AG04449 (cell line): ENCODE results near the gene ABCC6.
"Not testable (repeated sequence)": the region's sequence is repeated elsewhere in the genome, so short reads cannot be mapped to it uniquely, and the experiment has no call there.

Experiments used
- CTCF ChIA-PET: fragments of 350-600 bp; formaldehyde crosslinking; extraction: SDS; loops from one replicate; lab custom pipeline; 2021; ENCODE audit warnings: antibody characterized with exemption; lab: Yijun Ruan, JAX
- POLR2A ChIA-PET: fragments of 400-600, 350-600 bp; formaldehyde crosslinking; extraction: SDS; loops from one replicate; lab custom pipeline; 2020; ENCODE audit warnings: antibody characterized with exemption, inconsistent platforms; lab: Yijun Ruan, JAX
- DNase-seq: peaks from one replicate; pipeline ENCODE4 v3.0.0-alpha.2; 2010; ENCODE audit warnings: low read depth, low spot score
- H3K4me3 ChIP-seq: 2 replicates; pipeline ENCODE4 v1.5.1; 2011; ENCODE audit warnings: low read depth, mild to moderate bottlenecking, control low read depth, low read length
- CTCF ChIP-seq: IDR thresholded peaks from one replicate; pipeline ENCODE4 v1.5.1; 2011; ENCODE audit warnings: mild to moderate bottlenecking, moderate library complexity, low read length, control low read depth, inconsistent platforms; ENCODE audit not compliant: insufficient read depth; ENCODE audit errors: missing control alignments

The ABCC6 gene

GRCh38 chr16:16162591-16162990 lies 60.7 kb downstream of the ABCC6 start:
- ChIA-PET POLR2A (no interaction called here), CTCF (interaction anchor here (2.2 kb wide), 1 partner anchor 25 kb away, joined by 11 read pairs; no protein-coding TSS in a partner anchor)
- no peak for TF ChIP-seq CTCF
- H3K4me3 ChIP-seq = no peak overlapping the region
- no peak for DNase-seq

GRCh38 chr16:16161840-16162239 lies 61.5 kb downstream of the ABCC6 start:
- H3K4me3 ChIP-seq, CTCF ChIA-PET, DNase-seq, POLR2A ChIA-PET: not testable (repeated sequence)

- POLR2A ChIA-PET = no interaction called here
- no peak for TF ChIP-seq CTCF
- no peak for DNase-seq
- no peak overlapping the region for H3K4me3 ChIP-seq
- CTCF ChIA-PET = no interaction called here
Measured at GRCh38 chr16:16161319-16161718, 62.0 kb downstream of the ABCC6 start.

GRCh38 chr16:16159662-16160061 lies 63.6 kb downstream of the ABCC6 start:
- ChIA-PET POLR2A (no interaction called here), CTCF (interaction anchor here (0.6 kb wide), 1 partner anchor 32 kb away, joined by 4 read pairs; no protein-coding TSS in a partner anchor)
- H3K4me3 ChIP-seq = no peak overlapping the region
- no peak for DNase-seq
- TF ChIP-seq CTCF = no peak

- POLR2A ChIA-PET = no interaction called here
- CTCF ChIA-PET = no interaction called here
Measured at GRCh38 chr16:16158741-16159374, 64.4 kb downstream of the ABCC6 start.

DNA sequence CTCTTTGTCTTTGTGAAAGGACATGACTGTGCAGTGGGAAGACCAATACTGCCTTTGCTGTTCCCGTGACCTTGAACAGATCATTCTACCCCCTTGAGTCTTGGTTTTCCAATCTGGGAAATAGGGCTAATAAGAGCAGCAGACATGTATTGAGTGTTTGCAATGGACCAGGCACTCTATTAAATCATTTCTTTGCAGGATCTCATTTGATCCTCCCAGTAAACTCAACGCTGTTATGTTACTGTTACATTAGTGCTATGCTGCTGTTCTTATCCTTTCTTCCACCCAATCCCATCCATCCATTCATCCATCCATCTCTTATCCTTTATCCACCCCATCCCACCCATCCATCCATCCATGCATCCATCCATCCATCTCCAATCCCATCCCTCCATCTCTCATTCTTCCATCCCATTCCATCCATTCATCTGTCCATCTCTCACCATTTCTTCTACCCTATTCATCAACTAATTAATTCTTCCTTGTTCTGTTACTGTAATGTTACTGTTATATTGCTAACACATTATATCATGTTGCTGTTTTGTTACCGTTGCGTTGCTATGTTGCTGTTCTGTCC lies 65.1 kb downstream of the ABCC6 start:
- ChIA-PET POLR2A (no interaction called here), CTCF (interaction anchor here (1.4 kb wide), 1 partner anchor 31 kb away, joined by 3 read pairs; no protein-coding TSS in a partner anchor)
- DNase-seq = no peak
- no peak for TF ChIP-seq CTCF
- H3K4me3 ChIP-seq = no peak overlapping the region

More at GRCh38 chr16:16158741-16159374, 64.4 kb downstream of the ABCC6 start:
- DNase-seq = no peak
- no peak for TF ChIP-seq CTCF
- no peak overlapping the region for H3K4me3 ChIP-seq

GRCh38 chr16:16157166-16157565 lies 66.1 kb downstream of the ABCC6 start:
- ChIA-PET CTCF (interaction anchor here (1.0 to 1.8 kb wide), 3 partner anchors 12 to 32 kb away, joined by 3 to 4 read pairs (median 3); no protein-coding TSS in a partner anchor), POLR2A (no interaction called here)
- TF ChIP-seq CTCF = no peak
- H3K4me3 ChIP-seq = no peak overlapping the region
- no peak for DNase-seq
